Spleen (tissue), 11 donors: ENCODE data around the gene CHD6. TPM values are rescaled to one million over a fixed set of nuclear protein-coding genes. Genes with fewer than 3 reads are reported as not detected.

Experiments
- DNase-seq: peaks from one replicate; pipeline ENCODE4 v3.0.0-alpha.2; 2020
- H3K27ac ChIP-seq, 8 donors: fragments of 200-600 bp; sonication (generic) in 7 of 8; 1 replicate in 4 of 8; 2 replicates in 4 of 8; pipeline versions ENCODE4 v1.5.0 to v1.8.0; 2016 to 2021; ENCODE audit warnings: inconsistent platforms in 4 of 8, mild to moderate bottlenecking in 4 of 8, moderate library complexity in 1 of 8
- H3K27me3 ChIP-seq, 7 donors: fragments of 200-600 bp; sonication (generic) in 6 of 7; replicated peaks in 1 of 7; 1 replicate in 4 of 7; 2 replicates in 3 of 7; pipeline versions ENCODE4 v1.5.0 to v1.8.0; 2016 to 2021; ENCODE audit warnings: inconsistent platforms in 3 of 7, mild to moderate bottlenecking in 1 of 7
- H3K36me3 ChIP-seq, 6 donors: fragments of 200-600 bp; sonication (generic) in 5 of 6; 1 replicate in 4 of 6; 2 replicates in 2 of 6; pipeline versions ENCODE4 v1.5.0 to v1.8.0; 2016 to 2021; ENCODE audit warnings: inconsistent platforms in 2 of 6
- H3K4me1 ChIP-seq, 6 donors: fragments of 200-600 bp; sonication (generic) in 5 of 6; 1 replicate in 3 of 6; 2 replicates in 3 of 6; pipeline versions ENCODE4 v1.5.0 to v1.8.0; 2016 to 2021; ENCODE audit warnings: inconsistent platforms in 3 of 6
- H3K4me3 ChIP-seq, 8 donors: fragments of 200-600 bp; sonication (generic) in 7 of 8; 1 replicate in 4 of 8; 2 replicates in 4 of 8; pipeline versions ENCODE4 v1.5.0 to v1.8.0; 2016 to 2021; ENCODE audit warnings: inconsistent platforms in 4 of 8, mild to moderate bottlenecking in 4 of 8, moderate library complexity in 2 of 8
- H3K9me3 ChIP-seq, 8 donors: fragments of 200-600 bp; sonication (generic) in 7 of 8; 1 replicate in 4 of 8; 2 replicates in 4 of 8; pipeline versions ENCODE4 v1.5.0 to v1.8.0; 2016 to 2021; ENCODE audit warnings: inconsistent platforms in 4 of 8
- CTCF ChIP-seq, 11 experiments: fragments of 200-600 bp in 7 of 11; fragments of 450-650 bp in 4 of 11; sonication (generic) in 4 of 11; IDR thresholded peaks in 8 of 11; conservative IDR thresholded peaks in 3 of 11; 1 replicate in 7 of 11; 2 replicates in 4 of 11; pipeline versions ENCODE4 v1.4.0 to v1.8.0; 2016 to 2021; ENCODE audit warnings: antibody characterized with exemption in 11 of 11, inconsistent platforms in 4 of 11, mild to moderate bottlenecking in 1 of 11
- POLR2A ChIP-seq, 3 donors: fragments of 450-650 bp; IDR thresholded peaks; one replicate each; pipeline ENCODE4 v1.5.1; 2017; ENCODE audit warnings: antibody characterized with exemption in 3 of 3, mild to moderate bottlenecking in 1 of 3
- POLR2AphosphoS5 ChIP-seq, 3 donors: sonication (generic); formaldehyde crosslinking; IDR thresholded peaks; one replicate each; pipeline ENCODE4 v1.5.1; 2017; ENCODE audit warnings: antibody characterized with exemption in 3 of 3
- WGBS, 5 donors: extraction: QIAGEN DNeasy Blood & Tissue Kit in 3 of 5; methylation state at CpG; one replicate each; pipeline versions ENCODE4 v1.1.5 to v1.1.7; 2013 to 2018; 5-methylcytosine and 5-hydroxymethylcytosine counted together
- intact Hi-C: fragments of 100-400 bp; cut with DNase I; formaldehyde crosslinking; loops from one replicate; pipeline ENCODE4 v1.15.0; 2023; ENCODE audit warnings: low total_unique reads
- polyA plus RNA-seq, 3 donors: library from polyadenylated mRNA; stranded (reverse); fragments of 200-250 nt; gene quantifications; one replicate each; pipeline ENCODE4 v1.2.1, GENCODE V29; 2013
- total RNA-seq, 7 donors: library from RNA; depleted of rRNA in 3 of 7; stranded (reverse); fragments of >200 nt in 3 of 7; fragmentation: NEBNext Ultra II Directional in 4 of 7; extraction: Animal tissue kit (Norgen Biotek cat#: 25700) in 4 of 7; gene quantifications; one replicate each; pipeline versions ENCODE4 v1.1.0 to v1.2.1, GENCODE V29; 2016 to 2021
- donor health status: healthy with polysubstance abuse.
- donor health status: DM: no; HTN: no; CAD: no; lungs with moderate emphysema.
- donor health status: DM: no; HTN: no; CAD: no.
- donor health status: Bipolar disorder and iron deficiency.
- donor health status: healthy.
- donor health status: DM: no; HTN: no; CAD: no.
- donor health status: DM: yes; HTN: yes; CAD: no.

The CHD6 gene
- total and polyA plus RNA-seq, 10 donors, result 4.2 to 68.3 (median 47.8) TPM

- H3K4me1 ChIP-seq, result peaks cover 0 to 34% (median 9%) of the 10 kb centered on the region in 6 donors
- TF ChIP-seq POLR2AphosphoS5 (IDR thresholded peaks at IDR 0.05), result no peak
- no peak for TF ChIP-seq CTCF (IDR thresholded peaks at IDR 0.05 in 8 of 11, conservative IDR thresholded peaks at IDR 0.05 in 3 of 11)
- TF ChIP-seq POLR2A (IDR thresholded peaks at IDR 0.05), result no peak
- intact Hi-C loops, result no loop called here
Observed at GRCh38 chr20:41513829-41514228, 104.3 kb downstream of the CHD6 start.

GRCh38 chr20:41512624-41513023 is 105.6 kb downstream of the CHD6 start:
- TF ChIP-seq CTCF (IDR thresholded peaks at IDR 0.05 in 8 of 11, conservative IDR thresholded peaks at IDR 0.05 in 3 of 11), result no peak
- no peak for TF ChIP-seq POLR2AphosphoS5 (IDR thresholded peaks at IDR 0.05)
- TF ChIP-seq POLR2A (IDR thresholded peaks at IDR 0.05), result no peak
- no peak overlapping the region for H3K27ac ChIP-seq
- DNase-seq, result no peak
- H3K4me1 ChIP-seq, result peaks cover 0 to 43% (median 14%) of the 10 kb centered on the region in 6 donors
- no peaks in the 10 kb centered on the region for H3K9me3 ChIP-seq
- H3K36me3 ChIP-seq, result peaks cover 0 to 83% (median 18%) of the 10 kb centered on the region in 6 donors
- no peaks in the 10 kb centered on the region for H3K27me3 ChIP-seq
- 74 to 86% (median 82%) methylated on average over 11 of the region's 11 CpGs for WGBS, 5 donors
- H3K4me3 ChIP-seq, result no peak overlapping the region
- intact Hi-C loops, result no loop called here

More at GRCh38 chr20:41513829-41514228, 104.3 kb downstream of the CHD6 start:
- peaks cover 0 to 80% (median 18%) of the 10 kb centered on the region in 6 donors for H3K36me3 ChIP-seq
- H3K27ac ChIP-seq, result no peak overlapping the region
- no peak overlapping the region for H3K4me3 ChIP-seq
- DNase-seq, result no peak
- no peaks in the 10 kb centered on the region for H3K27me3 ChIP-seq
- 86 to 98% (median 95%) methylated on average over 2 of the region's 2 CpGs for WGBS, 5 donors
- no peaks in the 10 kb centered on the region for H3K9me3 ChIP-seq

- H3K36me3 ChIP-seq, result peaks cover 0 to 87% (median 18%) of the 10 kb centered on the region in 6 donors
- H3K4me1 ChIP-seq, result peaks cover 0 to 35% (median 14%) of the 10 kb centered on the region in 6 donors
- intact Hi-C loops, result no loop called here
- WGBS, 5 donors, result 81 to 86% (median 85%) methylated on average over 5 of the region's 5 CpGs
- H3K4me3 ChIP-seq, result no peak overlapping the region
- no peak overlapping the region for H3K27ac ChIP-seq
- no peak for TF ChIP-seq POLR2AphosphoS5 (IDR thresholded peaks at IDR 0.05)
- TF ChIP-seq CTCF (IDR thresholded peaks at IDR 0.05 in 8 of 11, conservative IDR thresholded peaks at IDR 0.05 in 3 of 11), result no peak
- TF ChIP-seq POLR2A (IDR thresholded peaks at IDR 0.05), result no peak
- no peaks in the 10 kb centered on the region for H3K27me3 ChIP-seq
- H3K9me3 ChIP-seq, result no peaks in the 10 kb centered on the region
- DNase-seq, result no peak
Observed at GRCh38 chr20:41510847-41511450, 107.2 kb downstream of the CHD6 start.

GRCh38 chr20:41510224-41510623 is 108.0 kb downstream of the CHD6 start:
- Histone ChIP-seq H3K4me1 (peaks cover 0 to 35% (median 14%) of the 10 kb centered on the region in 6 donors), H3K27me3 (no peaks in the 10 kb centered on the region), H3K9me3 (peaks cover 0 to 5% (median 2%) of the 10 kb centered on the region in 8 donors), H3K27ac (peak overlapping the region in 1 of 8 donors; percentile 2), H3K36me3 (peaks cover 0 to 90% (median 18%) of the 10 kb centered on the region in 6 donors), H3K4me3 (no peak overlapping the region)
- WGBS, 5 donors, result 57 to 72% (median 67%) methylated on average over 7 of the region's 7 CpGs
- intact Hi-C loops, result no loop called here
- DNase-seq, result no peak
- TF ChIP-seq POLR2A (IDR thresholded peaks at IDR 0.05), result no peak
- TF ChIP-seq POLR2AphosphoS5 (IDR thresholded peaks at IDR 0.05), result no peak
- no peak for TF ChIP-seq CTCF (IDR thresholded peaks at IDR 0.05 in 8 of 11, conservative IDR thresholded peaks at IDR 0.05 in 3 of 11)
